NCI-H510A (cell line): ENCODE data around the gene SKP1.

Experiments used
- DNase-seq: peaks from one replicate; lab custom pipeline; 2025; lab: John Stamatoyannopoulos, UW

Gene SKP1

GRCh38 chr5:134143944-134144941 is 32.5 kb downstream of the SKP1 start:
- DNase-seq = no peak

- DNase-seq = no peak
Measured at GRCh38 chr5:134143431-134143830, 33.3 kb downstream of the SKP1 start.

- no peak for DNase-seq
Measured at GRCh38 chr5:134142806-134143205, 33.9 kb downstream of the SKP1 start.

DNA sequence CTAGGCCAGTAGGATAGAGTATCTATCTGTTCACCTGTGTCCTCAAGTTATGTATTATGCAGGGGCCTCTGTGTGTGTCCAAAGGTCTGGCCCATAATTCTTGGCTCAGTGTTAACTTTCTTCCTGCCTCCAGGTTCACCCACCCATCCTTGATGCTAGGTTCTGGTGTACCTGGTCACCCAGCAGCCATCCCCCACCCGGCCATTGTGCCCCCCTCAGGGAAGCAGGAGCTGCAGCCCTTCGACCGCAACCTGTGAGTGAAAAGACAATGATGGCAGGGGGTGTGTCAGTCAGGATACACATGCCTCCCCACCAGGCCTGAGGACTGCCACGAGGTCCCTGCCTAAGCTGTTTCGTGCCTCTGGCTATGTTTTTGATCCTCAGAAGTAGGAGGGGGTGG is 34.7 kb downstream of the SKP1 start:
- DNase-seq = no peak

DNA sequence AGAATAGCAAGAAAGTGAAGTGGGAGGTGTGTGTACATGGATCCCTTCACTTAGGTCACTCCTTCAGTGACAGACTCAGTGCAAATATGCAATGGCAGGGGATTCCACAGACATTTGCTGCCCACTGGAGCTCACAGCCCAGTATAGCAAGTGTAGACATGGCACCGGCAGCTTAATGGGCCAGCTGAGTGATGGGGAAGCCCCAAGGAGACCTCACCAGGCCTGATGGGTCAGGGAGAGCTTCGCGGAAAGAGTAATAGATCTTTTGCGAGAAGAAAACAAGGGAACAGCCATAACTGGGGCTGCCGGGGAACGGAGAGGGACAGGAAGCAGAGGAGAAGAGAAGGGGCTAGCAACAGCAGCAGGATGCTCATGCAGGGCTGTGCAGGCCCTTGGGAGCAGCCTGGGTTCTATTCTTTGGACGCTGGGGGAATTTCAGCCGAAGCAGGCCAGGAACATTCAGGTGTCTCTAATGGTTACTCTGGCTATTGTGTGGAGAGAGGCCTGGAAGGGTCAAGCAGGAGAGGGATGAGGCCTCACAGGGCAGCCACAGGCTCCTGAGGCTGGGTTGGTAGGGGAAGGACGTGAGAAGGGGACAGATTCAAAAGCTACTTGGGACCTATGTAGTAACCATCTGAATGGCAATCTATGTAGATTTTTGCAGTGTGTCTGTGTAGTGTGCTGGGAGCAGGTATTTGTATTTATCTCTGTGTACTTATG is 35.3 kb downstream of the SKP1 start:
- no peak for DNase-seq

GRCh38 chr5:134140530-134141201 is 36.1 kb downstream of the SKP1 start:
- peak; percentile 9 for DNase-seq

DNA sequence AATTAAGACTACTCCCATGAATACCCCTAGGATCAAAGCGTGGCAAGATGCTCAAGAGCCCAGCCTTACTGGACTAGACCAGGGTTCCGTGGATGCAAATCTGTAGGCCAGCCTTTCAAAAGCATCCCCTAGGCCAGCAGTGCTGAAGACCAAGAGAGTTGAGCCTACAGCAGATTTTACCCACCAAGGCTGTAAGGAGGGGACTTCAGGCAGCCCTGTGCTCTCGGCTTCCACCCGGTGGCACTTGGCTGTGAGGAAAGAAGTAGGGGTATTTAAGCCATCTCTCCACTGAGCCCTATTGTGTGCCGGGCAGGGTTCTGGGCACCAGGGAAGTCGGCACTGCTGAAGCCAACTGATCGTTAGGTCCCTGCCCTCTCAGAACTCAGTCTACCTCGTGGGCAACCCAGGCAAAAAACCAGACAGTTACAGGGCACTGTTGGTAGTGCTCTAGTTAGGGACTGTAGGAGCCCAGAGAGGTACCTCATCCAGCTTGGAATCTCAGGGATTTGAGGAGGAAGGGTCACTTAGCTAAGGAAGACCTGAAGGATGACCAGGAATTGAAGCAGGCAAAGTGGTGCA is 36.8 kb downstream of the SKP1 start:
- no peak for DNase-seq

DNA sequence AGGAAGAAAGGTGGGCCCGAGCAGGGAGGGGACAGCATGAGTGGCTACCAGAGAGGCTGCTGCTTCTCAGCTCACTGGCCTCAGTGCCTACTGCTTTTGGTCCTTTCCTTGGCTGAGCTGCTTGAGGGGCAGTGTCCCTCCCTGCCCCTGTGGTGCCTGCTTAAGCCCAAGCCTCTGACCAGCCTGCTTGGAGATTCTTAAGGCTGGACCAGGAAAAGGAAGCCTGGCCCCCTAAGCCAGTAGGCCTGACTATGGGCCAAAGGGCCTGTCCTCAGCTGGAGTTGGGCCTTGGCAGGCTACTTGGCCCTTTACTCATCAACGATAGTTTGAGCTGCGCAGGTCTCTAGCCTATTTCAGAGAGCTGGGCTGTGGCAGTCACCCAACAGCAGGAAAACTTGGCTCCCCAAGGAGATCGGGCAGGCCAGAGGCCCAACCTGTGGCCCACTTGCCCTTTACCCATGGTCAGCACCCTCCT is 37.3 kb downstream of the SKP1 start:
- no peak for DNase-seq

- no peak for DNase-seq
Measured at GRCh38 chr5:134138416-134139376, 38.1 kb downstream of the SKP1 start.

DNA sequence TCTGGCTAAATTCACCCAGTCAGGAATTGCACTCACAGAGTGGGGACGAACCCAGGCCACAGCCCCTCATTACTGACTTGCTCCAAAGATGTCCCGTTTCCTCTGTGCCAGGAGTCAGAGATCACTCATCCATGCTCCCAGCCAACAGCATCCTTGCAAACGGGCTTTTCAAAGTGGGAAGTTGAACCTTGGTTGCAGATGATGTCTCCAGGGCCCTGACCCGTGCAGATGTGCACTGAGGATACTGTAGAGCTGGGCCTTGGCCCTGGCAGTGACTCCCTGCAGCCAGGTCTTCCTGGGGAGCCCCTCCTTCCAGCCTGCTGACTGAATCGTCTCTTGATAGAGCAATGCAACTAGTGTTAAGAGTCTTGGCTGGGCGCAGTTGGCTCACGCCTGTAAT is 40.0 kb downstream of the SKP1 start:
- no peak for DNase-seq

DNA sequence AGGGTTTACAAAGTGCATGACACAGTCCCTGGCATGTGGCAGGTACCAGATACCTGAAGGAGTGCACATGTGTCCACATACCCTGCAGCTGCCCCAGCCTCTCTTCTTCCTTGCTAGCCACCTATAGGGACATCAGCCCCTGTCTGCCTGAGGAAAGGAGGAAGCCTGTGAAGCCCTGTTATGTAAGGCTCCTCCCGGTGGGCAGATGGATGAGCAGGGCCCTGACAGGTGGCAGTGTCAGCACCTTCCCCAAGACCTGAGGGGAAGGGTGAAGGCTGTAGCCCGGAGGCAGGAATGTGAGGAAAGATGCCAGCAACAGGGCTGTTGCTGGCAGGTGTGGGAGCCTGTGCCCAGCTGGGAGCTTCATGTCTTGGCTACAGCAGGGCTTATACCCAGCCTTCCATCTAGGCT is 40.5 kb downstream of the SKP1 start:
- DNase-seq = no peak

GRCh38 chr5:134135091-134135655 is 41.6 kb downstream of the SKP1 start:
- no peak for DNase-seq

DNA sequence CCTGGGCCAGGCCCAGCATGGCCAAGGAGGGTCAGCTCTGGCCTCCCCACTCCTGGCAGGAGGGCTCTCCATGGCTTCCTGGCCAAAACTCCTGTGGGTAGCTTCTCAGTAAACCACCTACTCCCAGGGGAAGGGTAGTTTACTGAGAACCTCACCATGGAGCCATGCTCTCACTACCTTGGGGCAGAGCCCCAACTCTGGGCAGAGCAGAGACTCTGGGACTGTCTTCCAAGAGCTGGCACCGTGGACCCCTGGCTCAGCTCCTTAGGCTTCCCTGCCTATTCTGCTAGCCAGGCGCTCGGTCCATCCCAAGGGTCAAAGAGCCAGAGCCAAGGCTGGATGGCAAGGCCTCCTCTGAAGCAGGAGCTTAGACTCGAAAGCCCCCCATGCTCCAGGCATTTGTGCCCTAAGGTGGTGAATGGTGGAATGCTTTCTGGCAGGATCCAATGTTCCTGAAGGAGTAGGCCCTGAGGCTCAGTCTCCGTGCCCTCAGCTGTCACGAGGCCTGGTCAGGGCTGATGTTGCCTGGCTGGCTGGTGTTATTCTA is 42.7 kb downstream of the SKP1 start:
- no peak for DNase-seq

DNA sequence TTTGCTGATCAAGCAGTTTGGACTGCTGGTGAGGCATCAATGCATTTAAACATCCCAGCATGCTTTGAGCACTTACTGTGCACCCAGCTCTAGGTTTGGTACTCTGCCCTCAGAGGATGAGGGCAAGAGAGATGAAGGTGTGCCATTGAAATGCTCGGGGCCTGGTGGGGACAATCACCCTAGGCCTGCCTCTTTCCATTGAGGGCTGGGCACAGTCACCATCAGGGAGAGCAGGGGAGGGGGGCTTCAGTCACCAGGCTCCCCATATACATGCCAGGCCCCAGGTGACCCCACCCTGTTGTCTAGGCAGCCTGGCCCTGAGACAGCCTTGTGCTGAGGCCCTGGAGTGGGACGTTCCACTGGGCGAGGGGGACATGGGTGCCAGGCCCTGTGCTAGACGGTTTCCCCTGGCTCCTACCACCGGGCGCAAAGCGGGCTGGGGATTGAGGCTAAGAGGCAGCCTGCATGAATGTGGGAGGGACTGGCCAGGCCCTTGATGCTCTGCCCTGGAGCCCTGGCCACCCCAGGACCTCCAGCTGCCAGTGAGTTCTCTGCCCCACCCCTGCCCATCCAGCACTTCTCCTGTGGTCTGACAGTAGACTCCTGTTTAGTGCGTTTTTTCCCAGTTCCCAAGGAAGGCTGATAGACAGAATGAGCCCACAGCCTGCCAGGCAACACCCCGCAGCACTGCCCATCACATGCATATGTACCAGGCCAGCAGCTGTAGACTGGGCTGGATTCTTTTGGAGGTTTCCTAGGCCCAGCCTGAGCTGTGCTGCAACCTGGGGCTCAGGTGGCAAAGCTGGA is 43.4 kb downstream of the SKP1 start:
- no peak for DNase-seq

DNA sequence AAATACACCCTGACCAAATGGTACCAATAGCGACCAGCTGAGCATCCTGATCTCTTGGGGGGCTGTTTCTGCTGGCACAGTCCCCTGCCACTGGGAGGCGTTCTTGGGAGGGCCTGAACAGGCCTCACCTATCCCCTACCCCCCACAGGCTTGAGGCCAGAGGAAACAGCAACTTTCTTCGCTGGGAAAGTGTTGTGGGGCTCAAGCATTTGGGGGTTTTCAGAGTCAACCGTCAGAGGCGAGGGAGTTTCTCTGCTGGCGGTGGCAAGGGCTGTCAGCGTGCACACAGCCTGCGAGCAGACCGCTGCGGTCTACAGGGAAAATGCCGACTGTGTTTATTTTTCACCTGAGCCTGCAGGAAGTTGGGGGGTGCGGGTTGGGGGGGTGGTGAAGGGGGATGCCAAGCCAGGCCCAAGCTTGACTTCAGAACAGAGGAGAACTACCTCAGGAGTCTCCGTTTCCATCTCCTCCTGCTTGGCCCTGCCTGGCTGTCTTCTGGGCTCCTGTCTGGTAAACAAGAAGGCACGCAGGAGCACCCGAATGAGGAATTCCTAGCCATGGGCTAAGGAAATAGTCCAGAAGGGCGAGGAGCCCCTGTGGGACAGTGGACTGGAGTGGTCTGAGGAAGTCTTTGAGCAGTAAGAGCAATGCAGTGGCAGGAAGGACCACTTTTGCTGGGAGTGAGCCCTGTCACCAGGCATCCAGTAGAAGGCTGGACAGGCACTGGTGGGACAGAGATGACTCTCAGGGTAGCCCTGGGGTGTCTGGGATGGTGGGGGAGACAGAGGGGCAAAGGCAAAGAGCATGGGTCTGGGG is 44.2 kb downstream of the SKP1 start:
- no peak for DNase-seq

- DNase-seq = no peak
Measured at GRCh38 chr5:134131578-134132350, 45.0 kb downstream of the SKP1 start.

DNA sequence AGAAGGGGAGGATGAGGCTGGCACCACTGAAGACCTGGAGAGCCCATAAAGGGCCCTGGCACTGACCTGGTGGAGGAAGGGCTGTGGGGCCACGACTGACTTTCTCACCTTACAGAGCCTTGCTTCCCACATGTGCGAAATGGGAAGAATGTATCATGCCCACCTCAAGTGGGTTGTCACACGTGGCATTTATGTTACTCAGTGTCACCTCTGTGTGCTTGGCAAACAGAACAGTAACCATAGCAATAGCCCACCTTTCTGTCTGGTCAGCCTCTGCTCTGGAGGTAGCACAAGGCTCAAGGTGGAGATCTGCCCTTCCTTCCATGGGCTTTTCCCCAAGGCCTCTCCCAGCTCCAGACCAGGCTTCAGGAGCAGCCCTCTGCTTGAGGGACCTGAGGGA is 45.6 kb downstream of the SKP1 start:
- no peak for DNase-seq
